ENCODE measurements around the gene KLHL5. TPM values are rescaled to one million over a fixed set of nuclear protein-coding genes. Genes with fewer than 3 reads are reported as not detected.
"Not testable (repeated sequence)": the region's sequence is repeated elsewhere in the genome, so short reads cannot be mapped to it uniquely, and the experiment has no call there.

KLHL5 gene
- polyA plus RNA-seq, 1 donor: 15.4 TPM

DNA sequence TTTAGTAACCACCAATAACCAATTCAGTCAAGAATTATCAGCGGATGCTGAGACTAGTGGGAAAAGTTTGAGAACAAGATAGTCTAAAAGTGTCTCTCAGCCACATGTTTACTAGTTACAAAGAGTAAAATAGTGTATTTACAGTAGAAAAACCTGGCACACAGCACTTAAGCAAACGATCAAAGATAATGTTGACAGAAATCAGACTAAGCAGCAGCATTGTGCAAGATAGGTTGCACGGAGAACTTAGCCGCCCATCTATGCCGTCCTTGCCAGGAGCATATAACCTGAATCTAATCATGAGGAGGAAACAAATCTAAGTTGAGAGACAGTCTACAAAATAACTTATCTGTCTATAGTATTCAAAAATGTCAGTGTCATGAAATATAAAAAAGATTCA lies 35.3 kb downstream of the KLHL5 start:
- no peak for DNase-seq (ENCODE audit: low read depth)

DNA sequence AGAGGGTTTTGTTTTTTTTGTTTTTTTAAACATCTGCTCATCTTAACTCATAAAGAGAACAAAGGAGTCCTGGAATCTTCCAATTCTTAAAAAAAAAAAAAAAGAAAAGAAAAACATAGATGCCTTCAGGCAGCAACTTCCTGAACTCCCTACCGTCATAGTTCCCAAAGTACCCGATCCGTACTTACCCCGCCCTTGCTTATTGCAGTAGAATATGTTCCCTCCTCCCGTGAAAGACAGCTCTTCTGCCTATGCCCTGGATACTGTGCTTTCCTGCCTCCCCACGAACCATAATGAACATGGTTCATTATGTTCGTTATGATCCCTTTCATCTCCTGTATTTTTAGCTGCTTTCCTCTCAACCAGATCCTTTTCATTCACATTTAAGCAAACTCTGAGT lies 40.3 kb downstream of the KLHL5 start:
- no peak for DNase-seq (ENCODE audit: low read depth)

DNA sequence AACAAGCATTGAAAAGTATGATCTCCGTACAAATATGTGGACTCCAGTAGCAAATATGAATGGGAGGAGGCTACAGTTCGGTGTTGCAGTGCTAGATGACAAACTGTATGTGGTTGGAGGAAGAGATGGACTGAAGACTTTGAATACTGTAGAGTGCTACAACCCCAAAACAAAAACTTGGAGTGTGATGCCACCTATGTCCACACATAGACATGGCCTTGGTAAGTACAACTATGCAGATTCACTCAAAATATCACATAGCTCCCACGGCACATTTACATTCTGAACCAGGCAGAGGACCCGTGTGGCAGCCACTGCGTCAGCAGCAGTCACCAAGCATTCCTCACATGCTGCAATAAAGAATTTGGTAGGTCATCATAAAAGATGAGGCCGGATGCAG lies 41.3 kb downstream of the KLHL5 start:
- no peak for DNase-seq (ENCODE audit: low read depth)

DNA sequence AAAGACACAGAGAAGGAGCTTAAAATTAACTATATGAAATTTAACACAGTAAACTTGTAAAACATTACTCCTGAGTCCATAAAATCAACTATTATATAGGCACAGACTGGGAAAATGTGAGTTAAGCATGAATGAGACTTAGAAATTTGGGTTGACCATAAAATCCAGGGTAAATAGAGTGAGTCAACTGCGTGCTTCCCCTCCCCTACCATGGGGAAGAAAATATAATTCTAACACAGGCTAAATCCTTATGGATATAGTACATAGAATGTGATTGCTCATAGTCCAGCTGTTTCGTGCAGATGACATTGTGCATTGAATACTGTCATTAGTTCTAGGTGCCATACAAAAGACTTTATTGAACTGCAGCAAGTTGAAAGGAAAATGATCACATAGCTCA lies 42.2 kb downstream of the KLHL5 start:
- no peak for DNase-seq (ENCODE audit: low read depth)

DNA sequence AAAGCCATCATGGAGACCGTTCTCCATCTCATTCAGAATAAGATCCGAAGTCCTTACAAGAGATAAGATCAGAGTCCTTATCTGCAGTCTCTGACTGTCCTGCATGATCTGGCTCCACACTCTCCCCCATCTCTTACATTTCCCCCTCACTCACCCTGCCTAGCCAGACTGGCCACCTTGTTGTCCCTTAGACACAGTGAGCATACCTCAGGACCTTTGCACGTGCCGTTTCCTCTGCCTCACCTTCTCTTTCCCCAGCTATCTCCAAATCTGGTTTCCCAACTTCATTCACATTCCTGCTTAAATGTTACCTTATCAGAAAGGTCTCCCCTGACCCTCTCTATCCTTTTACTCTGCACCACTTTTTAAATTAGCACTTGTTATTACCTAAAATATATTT lies 44.0 kb downstream of the KLHL5 start:
- no peak for DNase-seq (ENCODE audit: low read depth)

DNA sequence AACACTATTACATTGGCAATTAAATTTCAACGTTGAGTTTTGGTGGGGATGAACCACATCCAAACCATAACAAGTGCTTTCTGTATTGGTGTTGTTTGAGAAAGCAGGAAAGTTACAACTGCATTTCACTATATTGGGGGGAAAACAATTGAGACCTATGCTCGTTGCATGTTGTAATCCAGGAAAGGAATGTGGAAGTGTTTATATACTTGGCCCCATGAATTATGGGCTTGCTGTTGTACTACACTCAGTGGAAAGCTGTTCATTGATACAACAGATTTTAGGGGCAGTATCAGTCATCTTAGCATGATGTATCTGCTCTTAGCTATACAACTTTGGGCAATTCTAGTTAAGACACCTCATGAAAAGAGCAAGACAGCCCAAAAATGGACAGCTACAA lies 52.4 kb downstream of the KLHL5 start:
- DNase-seq (ENCODE audit: low read depth): no peak

DNA sequence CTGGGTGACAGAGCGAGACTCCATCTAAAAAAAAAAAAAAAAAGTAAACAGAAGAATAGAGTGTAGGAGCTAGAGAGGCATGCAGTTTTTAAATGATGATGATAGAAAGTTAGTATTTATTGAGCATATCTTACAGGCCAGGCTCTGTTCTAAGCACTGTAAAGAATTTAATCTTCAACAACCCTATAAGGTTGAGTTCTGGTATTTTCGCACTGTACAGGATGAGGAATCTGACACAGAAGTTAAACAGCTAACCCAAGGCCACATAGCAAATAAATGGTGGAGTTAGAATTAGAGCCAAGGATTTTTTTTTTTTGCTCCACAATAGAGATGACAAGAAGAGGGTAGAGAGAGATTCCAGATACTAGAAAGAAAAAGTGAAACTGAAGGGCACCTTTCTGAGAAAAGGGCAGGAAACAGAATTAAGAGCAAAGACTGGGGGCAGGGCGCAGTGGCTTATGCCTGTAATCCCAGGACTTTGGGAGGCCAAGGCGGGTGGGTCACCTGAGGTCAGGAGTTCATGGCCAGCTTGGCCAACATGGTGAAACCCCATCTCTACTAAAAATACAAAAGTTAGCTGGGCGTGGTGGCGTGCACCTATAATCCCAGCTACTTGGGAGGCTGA lies 56.1 kb downstream of the KLHL5 start:
- DNase-seq (ENCODE audit: low read depth): no peak

DNA sequence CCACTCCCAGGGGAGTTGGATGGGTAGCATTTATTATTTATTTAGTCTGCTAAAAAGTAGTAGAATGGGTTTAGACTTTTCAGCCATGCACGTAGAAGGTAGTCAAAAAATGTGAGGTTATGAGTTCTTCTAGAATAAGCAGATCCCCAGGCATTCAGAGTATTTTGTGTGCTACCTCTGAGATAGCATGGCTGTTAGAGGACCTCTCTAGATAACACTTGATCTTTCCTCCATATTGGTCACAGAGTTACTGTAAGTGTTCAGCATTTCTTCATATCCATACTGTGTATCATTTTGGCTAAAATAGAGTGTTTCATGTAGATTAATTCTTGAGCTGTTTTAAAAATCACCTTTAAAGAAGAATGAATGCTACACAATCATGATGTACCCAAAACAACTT lies 58.4 kb downstream of the KLHL5 start:
- DNase-seq (ENCODE audit: low read depth): no peak

DNA sequence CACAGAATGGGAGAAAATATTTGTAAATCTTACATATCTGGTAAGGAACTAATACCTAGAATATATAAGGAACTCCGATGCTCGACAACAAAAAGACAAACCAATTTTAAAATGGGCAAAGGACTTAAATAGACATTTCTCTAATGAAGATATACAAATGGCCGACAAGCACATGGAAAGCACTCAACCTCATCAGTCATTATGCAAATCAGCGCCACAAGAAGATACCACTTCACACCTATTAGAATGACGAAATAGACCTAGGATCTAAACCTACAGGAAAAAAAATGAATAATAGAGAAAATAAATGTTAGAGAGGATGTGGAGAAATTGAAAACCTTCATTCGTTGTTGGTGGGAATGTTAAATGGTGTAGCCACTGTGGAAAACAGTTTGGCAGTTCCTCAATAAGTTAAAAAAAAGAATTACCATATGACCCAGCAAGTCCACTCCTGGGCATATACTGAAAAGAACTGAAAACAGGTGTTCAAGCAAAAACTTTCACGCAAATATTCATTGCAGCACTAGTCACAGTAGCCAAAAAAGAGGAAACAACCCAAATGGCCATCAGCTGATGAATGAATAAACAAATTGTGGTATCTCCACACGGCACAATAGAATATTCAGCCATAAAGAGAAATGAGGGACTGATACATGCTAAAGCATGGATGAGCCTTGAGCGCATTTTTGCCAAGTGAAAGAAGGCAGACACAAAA lies 63.0 kb downstream of the KLHL5 start:
- DNase-seq (ENCODE audit: low read depth): no peak

DNA sequence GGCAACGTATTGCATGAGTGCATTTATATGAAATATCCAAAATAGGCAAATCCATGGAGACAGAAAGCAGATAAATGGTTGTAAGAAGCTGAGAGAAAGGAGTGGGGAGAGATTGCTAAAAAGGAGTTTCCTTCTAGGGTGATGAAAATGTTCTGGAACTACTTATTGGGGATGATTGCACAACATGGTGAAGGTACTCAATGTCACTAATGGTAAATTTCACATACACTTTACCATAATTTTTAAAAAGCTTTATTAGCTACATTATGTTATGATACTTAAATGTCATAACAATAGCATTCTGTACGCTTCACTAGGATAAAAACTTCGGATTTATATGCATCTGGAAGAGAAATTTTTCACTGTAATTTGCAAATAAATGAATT lies 63.6 kb downstream of the KLHL5 start:
- no peak for DNase-seq (ENCODE audit: low read depth)

DNA sequence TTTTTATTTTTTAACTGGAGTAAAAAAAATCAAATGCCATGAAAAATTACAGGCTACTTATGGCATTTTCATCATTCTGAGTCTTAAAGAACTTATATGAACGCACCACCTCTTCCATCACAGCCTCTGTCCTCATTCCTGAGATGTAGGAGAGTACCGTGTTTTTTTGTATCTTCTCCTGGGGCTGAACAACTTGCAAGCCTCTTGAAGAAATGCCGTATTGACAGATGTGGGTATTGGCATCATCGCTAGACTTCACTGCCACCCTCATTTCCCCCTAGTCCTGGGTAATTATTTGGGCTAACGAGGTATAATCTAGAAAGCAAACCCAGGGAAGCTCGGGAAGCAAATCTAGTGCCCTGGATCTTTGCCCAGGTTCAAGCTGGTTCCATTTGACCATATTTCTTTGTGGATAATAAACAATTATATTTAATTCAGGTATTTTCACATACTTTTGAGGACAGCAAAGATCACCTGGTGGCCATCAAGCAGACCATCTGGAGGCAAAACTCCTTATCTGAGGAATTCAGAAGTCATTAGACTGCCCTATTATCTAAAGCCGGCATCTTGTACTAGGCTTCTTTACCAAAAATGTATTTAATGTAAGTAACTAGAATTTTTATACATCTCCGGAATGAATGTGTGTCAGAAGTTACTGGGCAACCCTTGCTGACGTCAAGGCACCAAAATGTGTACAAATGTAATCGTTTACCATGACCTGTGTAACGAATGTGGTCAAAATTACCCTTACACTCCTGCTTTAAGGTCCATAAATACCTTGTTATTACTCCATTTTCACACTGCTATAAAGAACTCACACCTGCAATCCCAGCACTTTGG lies 64.4 kb downstream of the KLHL5 start:
- DNase-seq (ENCODE audit: low read depth): no peak

DNA sequence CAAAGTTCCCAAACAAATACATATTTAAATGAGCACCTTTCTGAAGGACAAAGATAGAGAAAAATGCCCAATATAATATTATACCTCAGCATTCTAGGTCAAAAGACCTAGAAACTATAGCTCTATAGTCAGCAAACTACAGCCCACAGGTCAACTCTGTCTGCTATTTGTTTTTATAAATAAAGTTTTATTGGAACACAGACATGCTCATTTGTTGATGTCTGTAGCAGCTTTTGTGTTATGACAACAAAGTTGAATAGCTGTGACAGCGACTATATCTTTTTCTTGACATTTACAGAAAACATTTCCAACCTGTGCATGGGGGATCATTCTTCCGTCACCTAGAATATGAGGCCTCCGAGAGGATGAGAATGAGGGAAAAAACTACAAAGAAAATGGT lies 71.6 kb downstream of the KLHL5 start:
- no peak for DNase-seq (ENCODE audit: low read depth)

DNA sequence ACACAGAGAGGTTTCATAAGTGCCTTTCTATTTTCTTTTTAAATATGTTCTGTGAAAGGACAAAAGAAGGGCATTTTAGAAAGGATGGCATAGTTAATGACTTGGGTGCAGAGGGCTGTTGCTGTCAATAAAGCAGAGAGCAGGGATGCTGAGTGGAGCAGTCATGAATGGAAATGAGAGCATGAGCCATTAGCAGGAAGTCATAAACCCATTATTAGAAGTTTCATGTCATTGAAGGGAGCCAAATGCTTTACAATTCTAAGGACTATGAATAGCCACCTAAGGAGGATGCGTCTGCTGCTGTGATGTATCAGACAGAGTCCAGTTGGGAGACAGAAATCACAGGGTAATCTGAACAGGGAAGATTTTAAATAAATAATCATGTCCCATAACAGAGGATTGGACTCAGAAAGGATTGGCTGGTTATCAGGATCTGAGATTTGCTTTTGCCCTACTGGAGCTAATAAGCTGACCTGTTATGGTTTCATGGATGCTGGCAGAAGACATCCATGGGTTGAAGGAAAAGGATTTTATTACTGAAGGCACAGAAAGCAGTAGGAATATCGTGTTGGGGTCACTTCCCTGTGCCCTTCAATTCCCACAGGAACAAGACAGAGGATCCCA lies 72.8 kb downstream of the KLHL5 start:
- DNase-seq (ENCODE audit: low read depth): no peak

DNA sequence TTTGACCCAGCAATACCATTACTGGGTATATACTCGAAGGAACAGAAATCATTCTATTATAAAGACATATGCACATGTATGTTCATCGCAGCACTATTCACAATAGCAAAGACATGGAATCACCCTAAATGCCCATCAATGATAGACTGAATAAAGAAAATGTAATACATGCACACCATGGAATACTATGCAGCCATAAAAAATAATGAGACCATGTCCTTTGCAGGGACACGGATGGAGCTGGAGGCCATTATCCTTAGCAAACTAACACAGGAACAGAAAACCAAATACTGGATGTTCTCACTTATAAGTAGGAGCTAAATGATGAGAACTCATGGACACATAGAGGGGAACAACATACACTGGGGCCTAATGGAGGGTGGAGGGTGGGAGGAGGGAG lies 76.2 kb downstream of the KLHL5 start:
- not testable (repeated sequence) for DNase-seq (ENCODE audit: low read depth)

DNA sequence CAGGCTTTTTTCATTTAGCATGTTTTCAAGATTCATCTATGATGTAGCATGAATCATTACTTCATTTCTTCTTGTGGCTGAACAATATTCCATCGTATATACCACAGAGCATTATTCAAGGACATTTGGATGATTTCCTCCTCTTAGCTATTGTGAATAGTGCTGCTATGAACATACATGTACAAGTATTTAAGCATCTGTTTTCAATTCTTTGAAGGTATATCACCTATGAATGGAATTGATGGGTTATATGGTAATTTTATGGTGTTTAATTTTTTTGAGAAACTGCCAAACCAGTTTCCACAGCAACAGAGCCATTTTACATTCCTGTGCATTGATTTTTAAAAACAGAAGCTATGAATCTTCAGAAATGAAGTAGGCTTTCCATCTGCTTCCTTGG lies 84.2 kb downstream of the KLHL5 start:
- DNase-seq (ENCODE audit: low read depth): no peak

DNA sequence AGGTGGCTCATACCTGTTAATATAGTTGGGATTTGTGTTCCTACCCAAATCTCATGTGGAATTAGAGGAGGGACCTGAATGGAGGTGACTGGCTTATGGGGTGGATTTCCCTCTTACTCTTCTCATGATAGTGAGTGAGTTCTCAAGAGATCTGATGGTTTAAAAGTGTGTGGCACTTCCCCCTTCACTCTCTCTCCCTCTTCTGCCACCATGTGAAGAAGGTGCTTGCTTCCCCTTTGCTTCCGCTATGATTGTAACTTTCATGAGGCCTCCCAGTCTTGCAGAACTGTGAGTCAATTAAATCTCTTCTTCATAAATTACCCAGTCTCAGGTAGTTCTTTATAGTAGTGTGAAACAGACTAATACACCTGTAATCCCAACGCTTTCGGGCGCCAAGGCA lies 92.0 kb downstream of the KLHL5 start:
- DNase-seq (ENCODE audit: low read depth): no peak

DNA sequence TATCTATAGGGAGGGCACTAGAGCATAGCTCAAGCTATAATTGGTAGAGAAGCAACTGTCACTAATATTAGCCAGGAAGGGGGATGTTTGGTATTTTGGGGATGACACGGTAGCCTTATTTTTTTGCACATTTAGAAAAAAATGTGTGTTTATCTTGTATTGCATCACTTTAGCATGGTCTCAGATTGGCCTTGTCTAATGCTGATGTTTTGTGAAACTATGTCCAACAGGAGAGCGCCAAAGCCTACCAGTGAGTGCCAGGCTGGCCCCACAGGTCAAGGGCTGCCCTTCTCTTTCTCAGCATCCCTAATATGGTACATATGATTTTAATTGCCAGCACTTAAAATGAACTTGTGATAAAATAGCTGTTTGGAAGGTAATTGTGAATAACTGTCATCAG lies 95.5 kb downstream of the KLHL5 start:
- no peak for DNase-seq (ENCODE audit: low read depth)

DNA sequence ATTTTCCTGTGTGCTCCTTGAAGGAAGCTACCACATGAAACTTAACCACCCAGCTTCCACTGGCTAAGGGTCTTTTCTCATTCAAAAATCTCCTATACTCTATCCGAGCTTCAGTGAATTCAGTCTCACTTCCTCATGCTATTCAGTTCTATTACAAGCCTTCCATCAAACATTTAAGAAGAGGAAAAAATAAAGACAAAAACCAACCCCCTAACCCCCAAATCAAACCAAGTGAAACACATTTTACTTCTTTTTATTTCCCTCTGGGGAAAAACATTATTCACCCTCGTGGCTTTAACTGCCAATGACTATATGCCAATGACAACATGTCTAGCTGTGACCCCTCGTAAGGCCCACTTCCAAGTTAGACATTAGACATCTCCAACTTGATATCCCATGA lies 104.1 kb downstream of the KLHL5 start:
- no peak for DNase-seq (ENCODE audit: low read depth)

DNA sequence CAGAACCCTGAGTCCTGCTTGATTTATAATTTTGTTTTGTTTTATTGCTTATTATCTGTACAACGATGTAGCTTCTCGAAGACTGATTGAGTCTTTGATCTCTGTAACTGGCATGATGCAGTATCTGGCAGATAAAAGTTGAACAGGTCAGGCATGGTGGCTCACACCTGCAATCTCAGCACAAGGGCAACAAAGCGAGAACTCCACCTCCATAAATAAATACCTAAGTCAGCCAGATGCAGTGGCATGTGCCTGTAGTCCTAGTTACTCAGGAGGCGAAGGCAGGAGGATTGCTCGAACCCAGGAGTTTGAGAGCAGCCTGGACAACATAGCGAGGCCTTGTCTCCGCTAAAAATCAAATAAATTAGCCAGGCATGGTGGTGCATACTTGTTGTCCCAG lies 104.6 kb downstream of the KLHL5 start:
- no peak for DNase-seq (ENCODE audit: low read depth)

DNA sequence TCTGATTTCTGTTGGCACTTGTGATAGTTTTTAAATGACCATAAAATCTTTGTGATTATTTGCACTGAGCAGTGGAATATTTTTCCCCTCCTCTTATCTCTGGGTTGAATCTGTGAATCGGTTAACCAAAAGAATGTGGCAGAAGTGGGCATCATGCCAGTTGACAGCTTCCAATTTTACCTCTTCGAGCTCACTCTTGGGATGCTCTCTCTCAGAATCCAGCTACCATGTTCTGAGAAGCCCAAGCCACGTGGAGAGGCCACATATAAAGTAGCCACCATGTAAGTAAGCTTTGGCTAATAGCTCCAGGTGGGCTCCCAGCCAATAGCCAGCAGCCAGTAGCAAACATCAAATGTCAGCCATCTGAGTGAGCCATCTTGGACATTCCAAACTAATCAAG lies 107.4 kb downstream of the KLHL5 start:
- DNase-seq (ENCODE audit: low read depth): no peak

DNA sequence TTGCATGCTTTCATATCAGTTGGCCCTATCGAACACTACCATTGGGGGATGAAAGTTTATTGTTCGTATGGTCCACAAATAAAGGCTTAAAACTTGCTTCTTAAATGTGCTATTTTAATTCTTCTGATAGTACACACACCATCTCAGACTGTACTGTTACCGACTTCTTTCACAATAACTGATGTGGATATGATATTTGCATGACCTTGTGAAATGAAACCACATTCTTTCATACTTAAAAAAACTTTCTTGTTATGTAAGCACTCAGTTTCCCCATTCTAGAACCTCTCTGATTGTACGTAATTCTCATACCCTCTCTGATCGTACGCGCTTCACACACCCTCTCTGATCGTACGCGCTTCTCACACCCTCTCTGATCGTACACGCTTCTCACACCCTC lies 108.3 kb downstream of the KLHL5 start:
- DNase-seq (ENCODE audit: low read depth): no peak

Data from forelimb muscle (tissue), 1 donor.